NT2/D1 (cell line): ENCODE measurements around the gene AQP7.

Source experiments
- DNase-seq: peaks from one replicate; pipeline ENCODE4 v3.0.0-alpha.2; 2011; ENCODE audit warnings: low read depth, low spot score
- H3K27me3 ChIP-seq: 2 replicates; pipeline ENCODE4 v1.6.0; 2011; ENCODE audit warnings: mild to moderate bottlenecking; ENCODE audit not compliant: insufficient read length, insufficient read depth
- H3K36me3 ChIP-seq: 2 replicates; pipeline ENCODE4 v1.6.1; 2011; ENCODE audit warnings: mild to moderate bottlenecking, low read length, mixed read lengths; ENCODE audit not compliant: insufficient read depth, insufficient read length
- H3K4me1 ChIP-seq: 2 replicates; pipeline ENCODE4 v1.5.1; 2011; ENCODE audit not compliant: insufficient read depth, insufficient read length
- H3K4me3 ChIP-seq: 2 replicates; pipeline ENCODE4 v1.5.1; 2011; ENCODE audit warnings: low read depth; ENCODE audit not compliant: insufficient read length
- H3K9ac ChIP-seq: 2 replicates; pipeline ENCODE4 v1.6.0; 2011; ENCODE audit warnings: low read depth; ENCODE audit not compliant: insufficient read length
- H3K9me3 ChIP-seq: 2 replicates; pipeline ENCODE4 v1.5.1; 2011; ENCODE audit warnings: mild to moderate bottlenecking, low read length; ENCODE audit not compliant: insufficient read depth
- SUZ12 ChIP-seq: IDR thresholded peaks from 2 replicates; pipeline ENCODE4 v1.6.1; 2011; ENCODE audit not compliant: insufficient read length, insufficient read depth; ENCODE audit errors: extremely low read depth
- YY1 ChIP-seq: IDR thresholded peaks from 2 replicates; pipeline ENCODE4 v1.6.1; 2011; ENCODE audit not compliant: insufficient read length, insufficient read depth
- ZNF274 ChIP-seq: IDR thresholded peaks from 2 replicates; pipeline ENCODE4 v1.6.1; 2011; ENCODE audit warnings: mild to moderate bottlenecking, low read depth, low read length

AQP7 gene

GRCh38 chr9:33445389-33446239 lies 43.2 kb upstream of the AQP7 start:
- H3K9ac ChIP-seq, result no peak overlapping the region
- H3K27me3 ChIP-seq, result peaks cover 21% of the 10 kb centered on the region
- H3K4me1 ChIP-seq, result peaks cover 28% of the 10 kb centered on the region
- DNase-seq, result no peak
- no peaks in the 10 kb centered on the region for H3K36me3 ChIP-seq
- no peaks in the 10 kb centered on the region for H3K9me3 ChIP-seq
- no peak for TF ChIP-seq ZNF274
- TF ChIP-seq YY1, result no peak
- TF ChIP-seq SUZ12, result no peak
- H3K4me3 ChIP-seq, result no peak overlapping the region

DNA sequence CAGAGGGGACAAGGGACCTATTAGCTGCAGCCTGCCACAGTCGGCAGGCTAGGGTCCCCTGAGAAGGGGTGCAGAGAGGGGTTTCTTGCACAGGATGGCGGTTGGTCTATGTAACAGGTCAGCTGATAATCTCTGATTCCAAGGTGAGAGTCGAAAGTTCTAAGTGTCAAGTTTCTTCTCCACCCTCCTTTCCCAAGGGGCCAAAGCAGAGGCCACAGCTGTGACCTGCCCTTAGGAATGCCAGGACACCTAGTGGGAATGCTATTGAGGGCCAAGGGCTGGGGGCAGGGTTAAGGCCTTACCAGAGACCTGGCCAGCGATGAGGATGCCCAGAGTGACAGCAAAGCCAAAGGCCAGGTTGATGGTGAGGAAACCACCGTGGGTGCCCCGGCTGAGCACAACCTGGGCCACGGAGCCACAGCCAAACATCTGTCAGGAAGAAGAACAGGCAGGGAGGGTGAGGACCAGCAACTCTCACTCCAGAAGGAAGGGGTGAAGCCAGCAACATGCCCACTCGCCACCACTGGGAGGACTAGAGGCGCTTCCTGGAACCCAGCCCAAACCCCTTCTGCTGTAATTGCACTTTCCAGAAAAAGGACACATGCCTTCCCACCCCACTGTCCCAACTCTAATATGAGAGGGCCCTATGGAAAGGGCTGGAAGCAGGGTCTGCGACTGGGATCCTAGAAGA lies 41.2 kb upstream of the AQP7 start:
- H3K9me3 ChIP-seq, result no peaks in the 10 kb centered on the region
- H3K4me3 ChIP-seq, result no peak overlapping the region
- peaks cover 39% of the 10 kb centered on the region for H3K4me1 ChIP-seq
- no peak overlapping the region for H3K9ac ChIP-seq
- peaks cover 16% of the 10 kb centered on the region for H3K27me3 ChIP-seq
- H3K36me3 ChIP-seq, result no peaks in the 10 kb centered on the region
- DNase-seq, result no peak
- TF ChIP-seq ZNF274, result no peak
- TF ChIP-seq SUZ12, result no peak
- no peak for TF ChIP-seq YY1

GRCh38 chr9:33443047-33443446 lies 40.7 kb upstream of the AQP7 start:
- no peak overlapping the region for H3K4me3 ChIP-seq
- no peak overlapping the region for H3K9ac ChIP-seq
- H3K4me1 ChIP-seq, result peaks cover 37% of the 10 kb centered on the region
- peaks cover 12% of the 10 kb centered on the region for H3K27me3 ChIP-seq
- no peaks in the 10 kb centered on the region for H3K9me3 ChIP-seq
- DNase-seq, result no peak
- no peaks in the 10 kb centered on the region for H3K36me3 ChIP-seq
- TF ChIP-seq ZNF274 (no peak), YY1 (no peak), SUZ12 (no peak)

- no peak overlapping the region for H3K4me3 ChIP-seq
- peaks cover 8% of the 10 kb centered on the region for H3K27me3 ChIP-seq
- no peak for TF ChIP-seq YY1
- TF ChIP-seq SUZ12, result no peak
- H3K4me1 ChIP-seq, result peaks cover 33% of the 10 kb centered on the region
- H3K9me3 ChIP-seq, result no peaks in the 10 kb centered on the region
- no peak overlapping the region for H3K9ac ChIP-seq
- no peaks in the 10 kb centered on the region for H3K36me3 ChIP-seq
- no peak for DNase-seq
Measured at GRCh38 chr9:33442125-33442524, 39.8 kb upstream of the AQP7 start.

DNA sequence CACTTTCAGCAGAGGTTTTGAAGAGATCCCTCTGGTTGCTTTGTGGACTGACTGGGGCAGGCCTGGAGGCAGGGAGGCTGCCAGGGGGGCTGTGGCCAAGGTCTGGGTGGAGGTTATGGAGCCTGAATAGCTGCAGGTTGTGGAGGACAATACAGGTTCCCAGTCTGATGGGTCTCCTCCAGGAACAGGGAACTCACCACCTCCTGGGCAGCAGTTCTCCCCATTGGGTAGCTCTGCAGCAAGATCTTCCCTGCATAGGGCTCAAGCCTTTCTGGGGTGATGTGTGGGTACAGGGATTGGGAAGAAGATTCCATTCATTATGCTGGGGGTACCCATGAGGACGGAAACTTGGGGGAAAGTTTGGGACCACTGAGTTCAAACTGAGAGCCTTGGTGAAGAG lies 38.2 kb upstream of the AQP7 start:
- no peak overlapping the region for H3K9ac ChIP-seq
- DNase-seq, result no peak
- H3K4me3 ChIP-seq, result no peak overlapping the region
- H3K36me3 ChIP-seq, result no peaks in the 10 kb centered on the region
- peaks cover 28% of the 10 kb centered on the region for H3K4me1 ChIP-seq
- H3K9me3 ChIP-seq, result no peaks in the 10 kb centered on the region
- no peak for TF ChIP-seq SUZ12
- no peak for TF ChIP-seq YY1
- no peak for TF ChIP-seq ZNF274
- H3K27me3 ChIP-seq, result no peaks in the 10 kb centered on the region

DNA sequence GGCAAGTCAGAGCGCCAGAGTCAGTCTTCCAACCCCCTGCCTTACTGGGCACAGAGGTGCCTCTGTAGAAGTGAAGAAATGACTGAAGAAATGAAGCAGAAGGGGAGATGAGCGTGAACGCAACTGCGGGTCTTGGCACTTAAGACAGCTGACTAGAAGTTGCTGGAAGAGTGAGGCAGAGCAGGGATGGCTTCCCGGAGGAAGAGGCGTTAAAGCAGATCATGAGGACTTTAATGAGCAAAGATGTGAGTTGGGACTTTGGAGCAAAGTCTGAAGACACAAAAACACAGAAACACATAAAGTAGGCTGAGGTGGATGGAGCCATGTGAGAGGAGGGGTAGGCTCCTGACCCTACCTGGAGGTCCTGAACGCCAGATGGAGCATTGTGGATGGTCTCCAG lies 37.8 kb upstream of the AQP7 start:
- Histone ChIP-seq H3K9me3 (no peaks in the 10 kb centered on the region), H3K9ac (no peak overlapping the region), H3K36me3 (no peaks in the 10 kb centered on the region), H3K4me3 (no peak overlapping the region), H3K4me1 (peaks cover 26% of the 10 kb centered on the region), H3K27me3 (no peaks in the 10 kb centered on the region)
- no peak for DNase-seq
- TF ChIP-seq ZNF274, result no peak
- TF ChIP-seq YY1, result no peak
- no peak for TF ChIP-seq SUZ12

DNA sequence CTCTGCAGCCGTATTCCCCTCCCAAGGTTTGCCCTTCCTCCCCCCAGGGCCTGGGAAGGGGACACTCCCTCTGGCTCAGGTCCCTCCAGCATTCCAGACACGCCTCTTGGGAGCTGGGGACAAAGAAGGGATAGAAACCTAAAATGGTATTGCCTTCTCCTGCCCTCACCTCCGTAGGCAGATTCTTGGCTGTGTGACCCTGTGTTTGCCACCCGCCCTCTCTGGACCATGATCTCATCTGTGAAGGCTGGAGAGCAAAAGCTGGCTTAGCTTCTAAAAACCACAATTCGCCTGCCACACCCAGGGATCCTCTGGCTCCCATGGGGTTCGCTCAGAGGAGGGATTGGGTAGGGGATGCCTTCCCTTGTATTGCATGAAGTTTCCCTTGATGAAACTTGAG lies 37.4 kb upstream of the AQP7 start:
- DNase-seq, result no peak
- TF ChIP-seq YY1, result no peak
- no peak for TF ChIP-seq SUZ12
- TF ChIP-seq ZNF274, result no peak
- no peaks in the 10 kb centered on the region for H3K9me3 ChIP-seq
- H3K27me3 ChIP-seq, result no peaks in the 10 kb centered on the region
- H3K36me3 ChIP-seq, result no peaks in the 10 kb centered on the region
- H3K4me1 ChIP-seq, result peaks cover 30% of the 10 kb centered on the region
- no peak overlapping the region for H3K4me3 ChIP-seq
- no peak overlapping the region for H3K9ac ChIP-seq
